H1 (cell line): ENCODE results near the gene PCP4L1. TPM values are rescaled to one million over a fixed set of nuclear protein-coding genes. Genes with fewer than 3 reads are reported as not detected.

Source experiments
- CBX5 ChIP-seq: fragments of 300-800, 300-1000 bp; sonication (generic); IDR thresholded peaks from 2 replicates; pipeline ENCODE4 v1.7.1; 2016; ENCODE audit warnings: antibody characterized with exemption, low read length, low read depth
- polyA plus RNA-seq, 7 experiments: library from polyadenylated mRNA; depleted of rRNA in 3 of 7; stranded (reverse) in 5 of 7; unstranded in 2 of 7; fragments of >200 nt in 5 of 7; fragments of 200-250 nt in 2 of 7; gene quantifications; 1 replicate in 5 of 7; 2 replicates in 1 of 7; 4 replicates in 1 of 7; pipeline versions ENCODE4 v1.2.1 to v1.2.3, GENCODE V29; 2011 to 2013; ENCODE audit warnings: missing spikeins in 2 of 7, mixed read lengths in 2 of 7
- total RNA-seq: library from RNA; stranded (reverse); fragmentation: NEBNext Ultra II Directional; extraction: Animal tissue kit (Norgen Biotek cat#: 25700); gene quantifications from 2 replicates; pipeline ENCODE4 v1.2.1, GENCODE V29; 2021

The PCP4L1 gene
- total and polyA plus RNA-seq, 2 of the 8 experiments (the other 6 are each of a cell fraction or from before 2014, with no cell fraction given): 0.41 to 1.0 TPM

GRCh38 chr1:161287482-161288054 is 29.0 kb downstream of the PCP4L1 start (continued):
- no peak for TF ChIP-seq CBX5
